Ovary (tissue), 9 donors: ENCODE results near the gene PTPRH. TPM values are rescaled to one million over a fixed set of nuclear protein-coding genes. Genes with fewer than 3 reads are reported as not detected.

Experiments used
- DNase-seq, 5 donors: peaks; one replicate each; pipeline ENCODE4 v3.0.0-alpha.2; 2019 to 2020
- H3K27ac ChIP-seq, 2 donors: fragments of 200-600 bp; one replicate each; pipeline versions ENCODE4 v1.5.1 to v1.8.0; 2019 to 2022
- H3K27me3 ChIP-seq: fragments of 200-600 bp; one replicate; pipeline ENCODE4 v1.8.0; 2022
- H3K36me3 ChIP-seq: fragments of 200-600 bp; sonication (generic); one replicate; pipeline ENCODE4 v1.5.1; 2019
- H3K4me1 ChIP-seq: one replicate; pipeline ENCODE4 v1.8.1; 2013; ENCODE audit warnings: mild to moderate bottlenecking, moderate library complexity; ENCODE audit not compliant: insufficient read depth
- H3K4me3 ChIP-seq: fragments of 200-600 bp; sonication (generic); one replicate; pipeline ENCODE4 v1.5.1; 2017
- H3K9me3 ChIP-seq, 2 donors: fragments of 200-600 bp in 1 of 2; sonication (generic) in 1 of 2; one replicate each; pipeline versions ENCODE4 v1.5.1 to v1.8.1; 2013 to 2019; ENCODE audit warnings: mild to moderate bottlenecking in 1 of 2, moderate library complexity in 1 of 2
- CTCF ChIP-seq, 3 donors: fragments of 450-650 bp in 2 of 3; fragments of 200-600 bp in 1 of 3; IDR thresholded peaks; one replicate each; pipeline versions ENCODE4 v1.5.1 to v1.8.0; 2016 to 2022; ENCODE audit warnings: antibody characterized with exemption in 3 of 3, mild to moderate bottlenecking in 1 of 3
- EP300 ChIP-seq: sonication (generic); formaldehyde crosslinking; IDR thresholded peaks from one replicate; pipeline ENCODE4 v1.6.1; 2017; ENCODE audit warnings: antibody characterized with exemption
- POLR2A ChIP-seq: fragments of 450-650 bp; IDR thresholded peaks from one replicate; pipeline ENCODE4 v1.6.1; 2017; ENCODE audit warnings: antibody characterized with exemption, mild to moderate bottlenecking, moderate library complexity
- WGBS, 3 donors: extraction: QIAGEN DNeasy Blood & Tissue Kit in 1 of 3; methylation state at CpG; one replicate each; pipeline versions ENCODE4 v1.1.5 to v1.1.7; 2013 to 2017; 5-methylcytosine and 5-hydroxymethylcytosine counted together
- intact Hi-C, 4 donors: fragments of 100-400 bp; cut with DNase I; formaldehyde crosslinking; loops; one replicate each; pipeline versions ENCODE4 v1.11.0 to v1.15.1; 2022 to 2023
- polyA plus RNA-seq, 2 donors: library from polyadenylated mRNA; stranded (reverse); fragments of 200-250 nt in 1 of 2; fragments of 350-450 nt in 1 of 2; fragmentation: Illumina TruSeq in 1 of 2; extraction: RNeasy Lipid Tissue Mini Kit (QIAGEN cat#74804) in 1 of 2; gene quantifications; one replicate each; pipeline ENCODE4 v1.2.3, GENCODE V29; 2013 to 2014
- total RNA-seq, 7 donors: library from RNA; depleted of rRNA in 2 of 7; stranded (reverse); fragments of >200 nt in 2 of 7; fragmentation: NEBNext Ultra II Directional in 3 of 7; extraction: Animal tissue kit (Norgen Biotek cat#: 25700) in 3 of 7; gene quantifications; one replicate each; pipeline versions ENCODE4 v1.1.0 to v1.2.4, GENCODE V29; 2016 to 2023
- donor health status: DM: no; HTN: no; CAD: no; lungs with moderate emphysema.
- donor health status: DM: no; HTN: no; CAD: no.
- donor health status: Bipolar disorder and iron deficiency.
- donor health status: DM: yes; HTN: yes; CAD: no.
- donor health status: DM: no; HTN: no; CAD: no.
- donor health status: DM: yes; HTN: yes; CAD: no.

PTPRH gene
- total and polyA plus RNA-seq, 9 donors = 0.23 to 4.6 (median 1.2) TPM

- TF ChIP-seq CTCF (IDR thresholded peaks at IDR 0.05) (no peak), POLR2A (no peak), EP300 (no peak)
- H3K36me3 ChIP-seq = no peaks in the 10 kb centered on the region
- intact Hi-C loops = no loop called here
- H3K9me3 ChIP-seq = no peaks in the 10 kb centered on the region
- no peaks in the 10 kb centered on the region for H3K4me1 ChIP-seq
- H3K4me3 ChIP-seq = no peak overlapping the region
- DNase-seq = no peak
- H3K27ac ChIP-seq = no peak overlapping the region
- WGBS, 3 donors = 63 to 67% (median 64%) methylated on average over 15 of the region's 15 CpGs
- no peaks in the 10 kb centered on the region for H3K27me3 ChIP-seq
These were observed 19.9 kb downstream of the PTPRH start for GRCh38 chr19:55189403-55189835.

- no peak overlapping the region for H3K4me3 ChIP-seq
- H3K36me3 ChIP-seq = no peaks in the 10 kb centered on the region
- DNase-seq = no peak
- H3K27ac ChIP-seq = no peak overlapping the region
- H3K9me3 ChIP-seq = no peaks in the 10 kb centered on the region
- no peaks in the 10 kb centered on the region for H3K27me3 ChIP-seq
- TF ChIP-seq EP300 (no peak), POLR2A (no peak), CTCF (IDR thresholded peaks at IDR 0.05) (no peak)
- no peaks in the 10 kb centered on the region for H3K4me1 ChIP-seq
- intact Hi-C loops = no loop called here
- 57 to 60% (median 58%) methylated on average over 8 of the region's 8 CpGs for WGBS, 3 donors
These were observed 20.7 kb downstream of the PTPRH start for GRCh38 chr19:55188625-55189024.

GRCh38 chr19:55186080-55186479, 23.2 kb downstream of the PTPRH start:
- DNase-seq = no peak
- Histone ChIP-seq H3K27ac (no peak overlapping the region), H3K27me3 (no peaks in the 10 kb centered on the region)

GRCh38 chr19:55181740-55182139, 27.6 kb downstream of the PTPRH start:
- WGBS, 3 donors = 71 to 72% (median 71%) methylated on average over 20 of the region's 20 CpGs
- no peak overlapping the region for H3K27ac ChIP-seq
- H3K4me3 ChIP-seq = no peak overlapping the region
- no peaks in the 10 kb centered on the region for H3K9me3 ChIP-seq
- H3K27me3 ChIP-seq = peaks cover 5% of the 10 kb centered on the region
- TF ChIP-seq CTCF (IDR thresholded peaks at IDR 0.05) (no peak), POLR2A (no peak), EP300 (no peak)
- H3K4me1 ChIP-seq = peaks cover 9% of the 10 kb centered on the region
- no peak for DNase-seq
- intact Hi-C loops = no loop called here
- no peaks in the 10 kb centered on the region for H3K36me3 ChIP-seq

More at GRCh38 chr19:55186080-55186479, 23.2 kb downstream of the PTPRH start:
- intact Hi-C loops = no loop called here
- no peak overlapping the region for H3K4me3 ChIP-seq
- H3K9me3 ChIP-seq = no peaks in the 10 kb centered on the region
- WGBS, 3 donors = 72 to 80% (median 78%) methylated on average over 11 to 12 of the region's 12 CpGs
- no peaks in the 10 kb centered on the region for H3K36me3 ChIP-seq
- H3K4me1 ChIP-seq = no peaks in the 10 kb centered on the region
- TF ChIP-seq POLR2A = no peak
- no peak for TF ChIP-seq EP300
- TF ChIP-seq CTCF (IDR thresholded peaks at IDR 0.05) = no peak
